Smooth muscle cell (in vitro differentiated cells): ENCODE measurements around the gene IL12RB1. TPM values are rescaled to one million over a fixed set of nuclear protein-coding genes. Genes with fewer than 3 reads are reported as not detected.

Source experiments
- DNase-seq: peaks from one replicate; lab custom pipeline; 2025; ENCODE audit not compliant: unreplicated experiment; lab: John Stamatoyannopoulos, UW
- H2AFZ ChIP-seq: fragments of 200-600 bp; sonication (generic); 2 replicates; pipeline ENCODE4 v1.6.0; 2016; ENCODE audit warnings: antibody characterized with exemption, low read depth, mild to moderate bottlenecking
- H3F3A ChIP-seq: fragments of 200-600 bp; sonication (generic); 2 replicates; pipeline ENCODE4 v1.6.0; 2017; ENCODE audit warnings: antibody characterized with exemption, low read depth
- H3K27ac ChIP-seq: fragments of 200-600 bp; sonication (generic); 2 replicates; pipeline ENCODE4 v1.5.1; 2016; ENCODE audit warnings: low read depth, mild to moderate bottlenecking
- H3K27me3 ChIP-seq: fragments of 200-600 bp; sonication (generic); 2 replicates; pipeline ENCODE4 v1.6.1; 2016; ENCODE audit warnings: low read depth, mild to moderate bottlenecking
- H3K36me3 ChIP-seq: fragments of 200-600 bp; sonication (generic); 2 replicates; pipeline ENCODE4 v1.5.1; 2016; ENCODE audit warnings: low read depth
- H3K4me1 ChIP-seq: fragments of 200-600 bp; sonication (generic); 2 replicates; pipeline ENCODE4 v1.5.1; 2016; ENCODE audit warnings: low read depth
- H3K4me2 ChIP-seq: fragments of 200-600 bp; sonication (generic); 2 replicates; pipeline ENCODE4 v1.6.0; 2016; ENCODE audit warnings: mild to moderate bottlenecking
- H3K4me3 ChIP-seq: fragments of 200-600 bp; sonication (generic); 2 replicates; pipeline ENCODE4 v1.5.1; 2016; ENCODE audit warnings: mild to moderate bottlenecking
- H3K79me2 ChIP-seq: fragments of 200-600 bp; sonication (generic); 2 replicates; pipeline ENCODE4 v1.6.0; 2016; ENCODE audit warnings: low read depth, mild to moderate bottlenecking
- H3K9ac ChIP-seq: fragments of 200-600 bp; sonication (generic); 2 replicates; pipeline ENCODE4 v1.6.0; 2016; ENCODE audit warnings: low read depth
- H3K9me3 ChIP-seq: fragments of 200-600 bp; sonication (generic); replicated peaks from 2 replicates; pipeline ENCODE4 v1.5.1; 2016; ENCODE audit warnings: low read depth
- H4K20me1 ChIP-seq: fragments of 200-600 bp; sonication (generic); 2 replicates; pipeline ENCODE4 v1.6.0; 2016; ENCODE audit warnings: low read depth
- WGBS: methylation state at CpG from one replicate; pipeline ENCODE4 v1.1.7; 2016; ENCODE audit warnings: low lambda C conversion rate; 5-methylcytosine and 5-hydroxymethylcytosine counted together
- polyA plus RNA-seq: library from polyadenylated mRNA; unstranded; fragments of >200 nt; fragmentation: Nextera tagmentation; extraction: Ambion mirVana; gene quantifications from 2 replicates; pipeline ENCODE4 v1.2.1, GENCODE V29; 2016
- total RNA-seq: library from RNA; depleted of rRNA; stranded (reverse); fragments of >200 nt; gene quantifications from 2 replicates; pipeline ENCODE4 v1.2.3, GENCODE V29; 2014
- TF ChIP-seq, protein P1 (sequence below): fragments of 200-600 bp; sonication (generic); IDR thresholded peaks from 2 replicates; pipeline ENCODE4 v1.5.1; 2017; ENCODE audit warnings: borderline replicate concordance, mild to moderate bottlenecking, antibody characterized with exemption; ENCODE audit not compliant: insufficient read depth, poor library complexity, severe bottlenecking

IL12RB1 gene
- total and polyA plus RNA-seq, 2 experiments from 2014 or later: not detected

DNA sequence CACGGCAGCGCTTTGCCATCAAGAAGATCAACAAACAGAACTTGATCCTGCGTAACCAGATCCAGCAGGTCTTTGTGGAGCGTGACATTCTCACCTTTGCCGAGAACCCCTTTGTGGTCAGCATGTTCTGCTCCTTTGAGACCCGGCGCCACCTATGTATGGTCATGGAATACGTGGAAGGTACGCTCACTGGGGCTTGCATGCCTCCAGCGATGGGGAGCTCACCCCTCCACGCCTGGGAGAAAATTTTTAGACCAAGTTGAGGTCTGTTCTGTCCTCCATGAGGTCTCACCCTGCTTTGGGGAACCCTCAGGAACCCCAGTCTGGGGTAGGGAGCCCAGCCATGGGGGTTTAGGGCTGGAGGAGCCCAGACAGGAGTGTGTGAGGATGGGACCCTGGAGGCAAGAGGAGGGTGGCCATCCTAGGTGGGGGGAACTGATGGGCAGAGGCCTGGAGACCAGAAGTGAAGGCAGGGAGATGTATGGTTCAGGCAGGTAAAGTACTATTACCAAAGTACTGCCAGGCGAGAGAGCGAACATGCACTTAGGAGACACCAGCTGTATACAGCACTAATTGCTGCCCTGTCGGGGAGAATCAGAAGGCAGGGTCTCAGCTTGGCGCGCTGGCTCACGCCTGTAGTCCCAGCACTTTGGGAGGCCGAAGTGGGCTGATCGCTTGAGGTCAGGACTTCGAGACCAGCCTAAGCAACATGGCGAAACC is 43.9 kb upstream of the IL12RB1 start:
- Histone ChIP-seq H2AFZ (no peak overlapping the region), H3K4me3 (no peak overlapping the region), H3K27ac (no peak overlapping the region), H3K79me2 (no peaks in the 10 kb centered on the region), H3K4me1 (no peaks in the 10 kb centered on the region), H3K27me3 (no peaks in the 10 kb centered on the region), H3K9me3 (no peaks in the 10 kb centered on the region), H3K4me2 (no peak overlapping the region), H3K9ac (no peak overlapping the region), H4K20me1 (no peaks in the 10 kb centered on the region), H3K36me3 (no peaks in the 10 kb centered on the region), H3F3A (no peaks in the 10 kb centered on the region)
- 94% methylated on average over 21 of the region's 21 CpGs for WGBS
- DNase-seq: no peak
- TF ChIP-seq, protein P1, sequence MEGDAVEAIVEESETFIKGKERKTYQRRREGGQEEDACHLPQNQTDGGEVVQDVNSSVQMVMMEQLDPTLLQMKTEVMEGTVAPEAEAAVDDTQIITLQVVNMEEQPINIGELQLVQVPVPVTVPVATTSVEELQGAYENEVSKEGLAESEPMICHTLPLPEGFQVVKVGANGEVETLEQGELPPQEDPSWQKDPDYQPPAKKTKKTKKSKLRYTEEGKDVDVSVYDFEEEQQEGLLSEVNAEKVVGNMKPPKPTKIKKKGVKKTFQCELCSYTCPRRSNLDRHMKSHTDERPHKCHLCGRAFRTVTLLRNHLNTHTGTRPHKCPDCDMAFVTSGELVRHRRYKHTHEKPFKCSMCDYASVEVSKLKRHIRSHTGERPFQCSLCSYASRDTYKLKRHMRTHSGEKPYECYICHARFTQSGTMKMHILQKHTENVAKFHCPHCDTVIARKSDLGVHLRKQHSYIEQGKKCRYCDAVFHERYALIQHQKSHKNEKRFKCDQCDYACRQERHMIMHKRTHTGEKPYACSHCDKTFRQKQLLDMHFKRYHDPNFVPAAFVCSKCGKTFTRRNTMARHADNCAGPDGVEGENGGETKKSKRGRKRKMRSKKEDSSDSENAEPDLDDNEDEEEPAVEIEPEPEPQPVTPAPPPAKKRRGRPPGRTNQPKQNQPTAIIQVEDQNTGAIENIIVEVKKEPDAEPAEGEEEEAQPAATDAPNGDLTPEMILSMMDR: no peak

DNA sequence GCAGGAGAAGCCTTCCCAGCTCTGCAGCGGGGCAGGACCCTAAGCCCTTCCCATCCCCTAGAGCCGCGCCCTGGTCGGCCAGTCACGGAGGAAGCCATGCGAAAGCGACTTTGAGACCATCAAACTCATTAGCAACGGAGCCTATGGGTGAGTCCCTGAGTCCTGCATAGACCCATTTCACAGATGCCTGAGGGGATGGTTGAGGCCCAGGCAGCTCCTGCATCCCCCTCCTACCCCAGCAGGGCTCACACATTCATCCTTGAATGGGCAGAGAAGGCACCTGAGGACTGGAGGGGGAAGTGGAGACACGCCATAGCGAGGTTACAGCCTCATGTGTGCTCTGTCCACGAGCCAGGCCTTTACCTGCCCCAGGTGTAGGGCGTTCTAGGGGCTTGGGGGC is 42.1 kb upstream of the IL12RB1 start:
- Histone ChIP-seq H3K27ac (no peak overlapping the region), H2AFZ (no peak overlapping the region), H3K9ac (no peak overlapping the region), H3K4me3 (no peak overlapping the region), H3K4me2 (no peak overlapping the region), H3K27me3 (no peaks in the 10 kb centered on the region), H3K79me2 (no peaks in the 10 kb centered on the region), H3K9me3 (no peaks in the 10 kb centered on the region), H3K4me1 (no peaks in the 10 kb centered on the region), H4K20me1 (no peaks in the 10 kb centered on the region), H3F3A (no peaks in the 10 kb centered on the region), H3K36me3 (no peaks in the 10 kb centered on the region)
- TF ChIP-seq, protein P1: no peak
- 97% methylated on average over 12 of the region's 12 CpGs for WGBS
- no peak for DNase-seq

DNA sequence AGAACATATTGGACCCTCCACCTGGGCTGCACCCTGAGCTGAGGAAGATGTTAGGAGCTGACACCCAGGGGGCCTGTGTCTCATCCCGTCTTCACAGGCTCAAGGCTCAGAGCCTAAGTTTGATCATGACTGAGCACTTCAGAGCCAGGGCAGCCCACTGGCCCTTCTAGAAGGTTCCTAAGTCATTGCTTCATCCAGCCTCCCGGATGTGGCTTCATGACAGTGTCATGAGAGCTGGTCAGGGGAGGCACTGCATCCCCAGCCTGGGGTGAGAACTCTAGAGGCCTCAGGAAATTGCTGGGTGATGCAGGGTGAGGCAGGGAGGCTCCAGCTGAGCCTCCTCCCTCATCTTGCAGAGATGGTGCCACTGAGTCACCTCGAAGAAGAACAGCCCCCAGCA is 41.3 kb upstream of the IL12RB1 start:
- H3K27me3 ChIP-seq: no peaks in the 10 kb centered on the region
- H3K4me3 ChIP-seq: no peak overlapping the region
- DNase-seq: no peak
- no peaks in the 10 kb centered on the region for H3K4me1 ChIP-seq
- H3K36me3 ChIP-seq: no peaks in the 10 kb centered on the region
- no peaks in the 10 kb centered on the region for H3K9me3 ChIP-seq
- no peaks in the 10 kb centered on the region for H3K79me2 ChIP-seq
- H3K4me2 ChIP-seq: no peak overlapping the region
- H3F3A ChIP-seq: no peaks in the 10 kb centered on the region
- TF ChIP-seq, protein P1: no peak
- H3K9ac ChIP-seq: no peak overlapping the region
- WGBS: 93% methylated on average over 3 of the region's 3 CpGs
- no peaks in the 10 kb centered on the region for H4K20me1 ChIP-seq
- no peak overlapping the region for H2AFZ ChIP-seq
- no peak overlapping the region for H3K27ac ChIP-seq

DNA sequence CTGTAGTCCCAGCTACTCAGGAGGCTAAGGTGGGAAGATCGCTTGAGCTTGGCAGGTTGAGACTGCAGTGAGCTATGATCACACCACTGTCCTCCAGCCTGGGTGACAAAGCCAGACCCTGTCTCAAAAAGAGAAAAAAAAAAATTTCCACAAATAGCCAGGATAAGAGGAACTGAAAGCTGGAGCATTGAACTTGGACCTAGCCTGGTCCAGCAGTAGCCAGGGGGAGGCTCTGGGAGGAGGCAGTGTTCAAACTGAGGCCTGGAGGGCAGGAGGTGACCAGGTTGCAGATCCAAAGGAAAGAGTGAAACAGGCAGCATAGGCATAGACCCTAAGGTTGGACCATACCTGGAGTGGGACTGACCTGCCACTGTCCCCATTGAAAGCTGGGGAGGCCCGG is 39.4 kb upstream of the IL12RB1 start:
- no peaks in the 10 kb centered on the region for H3K4me1 ChIP-seq
- H4K20me1 ChIP-seq: no peaks in the 10 kb centered on the region
- H3K9me3 ChIP-seq: no peaks in the 10 kb centered on the region
- H2AFZ ChIP-seq: no peak overlapping the region
- TF ChIP-seq, protein P1: no peak
- H3K4me3 ChIP-seq: no peak overlapping the region
- H3K36me3 ChIP-seq: no peaks in the 10 kb centered on the region
- H3K27ac ChIP-seq: no peak overlapping the region
- no peak overlapping the region for H3K4me2 ChIP-seq
- H3K9ac ChIP-seq: no peak overlapping the region
- H3K79me2 ChIP-seq: no peaks in the 10 kb centered on the region
- no peak for DNase-seq
- WGBS: 100% methylated on average over 2 of the region's 2 CpGs
- H3F3A ChIP-seq: no peaks in the 10 kb centered on the region
- H3K27me3 ChIP-seq: no peaks in the 10 kb centered on the region
